Medulla oblongata (tissue), 1 donor: ENCODE results near the gene ZXDA.
"Not testable (repeated sequence)": the region's sequence is repeated elsewhere in the genome, so short reads cannot be mapped to it uniquely, and the experiment has no call there.

Experiments
- DNase-seq: peaks from one replicate; pipeline ENCODE4 v3.0.0-alpha.2; 2015; ENCODE audit errors: extremely low spot score

ZXDA gene

GRCh38 chrX:57910287-57910912 lies at the start of gene ZXDA:
Gene ZXDA (minus strand): TSS chrX:57910458. CDS start chrX:57910420, 38 bp downstream.
- not testable (repeated sequence) for DNase-seq

- no peak for DNase-seq
These were observed 42.0 kb upstream of the ZXDA start for GRCh38 chrX:57952320-57952678.

GRCh38 chrX:57951666-57952319 lies 41.5 kb upstream of the ZXDA start:
- DNase-seq: no peak

GRCh38 chrX:57933321-57933720 lies 23.1 kb upstream of the ZXDA start:
- no peak for DNase-seq

- no peak for DNase-seq
These were observed 22.0 kb upstream of the ZXDA start for GRCh38 chrX:57932266-57932665.

- DNase-seq: no peak
These were observed 19.8 kb upstream of the ZXDA start for GRCh38 chrX:57930051-57930450.

GRCh38 chrX:57929373-57929772 lies 19.1 kb upstream of the ZXDA start:
- DNase-seq: peak; percentile 57

- no peak for DNase-seq
These were observed 15.5 kb upstream of the ZXDA start for GRCh38 chrX:57925806-57926205.

GRCh38 chrX:57918750-57919436 lies 8.6 kb upstream of the ZXDA start:
- DNase-seq: peak; percentile 44

GRCh38 chrX:57915680-57916079 lies 5.4 kb upstream of the ZXDA start:
- no peak for DNase-seq

- not testable (repeated sequence) for DNase-seq
These were observed 517 bp downstream of the ZXDA start for GRCh38 chrX:57909595-57910286.

GRCh38 chrX:57908972-57909594 lies 1.2 kb downstream of the ZXDA start:
- DNase-seq: not testable (repeated sequence)

GRCh38 chrX:57906790-57907189 lies 3.5 kb downstream of the ZXDA start:
- peak; percentile 24 for DNase-seq

- DNase-seq: no peak
These were observed 5.1 kb downstream of the ZXDA start for GRCh38 chrX:57905141-57905540.

- no peak for DNase-seq
These were observed 5.9 kb downstream of the ZXDA start for GRCh38 chrX:57904176-57904880.

GRCh38 chrX:57902633-57903032 lies 7.6 kb downstream of the ZXDA start:
- DNase-seq: no peak

- DNase-seq: no peak
These were observed 8.8 kb downstream of the ZXDA start for GRCh38 chrX:57901466-57901865.

- DNase-seq: no peak
These were observed 9.3 kb downstream of the ZXDA start for GRCh38 chrX:57900975-57901374.

- DNase-seq: no peak
These were observed 10.4 kb downstream of the ZXDA start for GRCh38 chrX:57899906-57900305.

GRCh38 chrX:57899064-57899463 lies 11.2 kb downstream of the ZXDA start:
- no peak for DNase-seq

GRCh38 chrX:57871463-57871862 lies 38.8 kb downstream of the ZXDA start:
- DNase-seq: no peak
